Endothelial cell of umbilical vein (primary cell): ENCODE data around the gene F8. TPM values are rescaled to one million over a fixed set of nuclear protein-coding genes. Genes with fewer than 3 reads are reported as not detected.

Experiments
- BruUV-seq: library from RNA; stranded (reverse); fragments of 400-500 nt; replicated peaks from 2 replicates; lab custom pipeline; 2021; lab: Mats Ljungman, UMichigan
- CTCF ChIA-PET: fragments of 300-600, 350-600 bp; sonication (Branson Sonifier 250); formaldehyde crosslinking; loops from one replicate; lab custom pipeline; 2021; ENCODE audit warnings: antibody characterized with exemption, inconsistent platforms; lab: Charles Lee
- POLR2A ChIA-PET: fragments of 300-600, 350-600 bp; sonication (Branson Sonifier 250); formaldehyde crosslinking; loops from one replicate; lab custom pipeline; 2021; ENCODE audit warnings: antibody characterized with exemption, inconsistent platforms; lab: Charles Lee
- DNase-seq: peaks from one replicate; pipeline ENCODE4 v3.0.0-alpha.2; 2011; ENCODE audit warnings: low read depth, low spot score
- FAIRE-seq: peaks from 2 replicates; lab custom pipeline; 2011; peaks lifted over from hg19 to GRCh38; lab: Jason Lieb, UNC
- H2AFZ ChIP-seq: 2 replicates; pipeline ENCODE4 v1.6.0; 2012; ENCODE audit warnings: low read depth, low read length, control low read depth, inconsistent platforms
- H3K27ac ChIP-seq: 2 replicates; pipeline ENCODE4 v1.5.1; 2011; ENCODE audit warnings: low read depth, mild to moderate bottlenecking, control low read depth, low read length, moderate library complexity; ENCODE audit not compliant: insufficient read depth
- H3K27me3 ChIP-seq, 2 experiments: 2 replicates each; pipeline versions ENCODE4 v1.6.0 to v1.6.1; 2011; ENCODE audit warnings: low read length in 2 of 2, mixed read lengths in 1 of 2; ENCODE audit not compliant: control insufficient read depth in 2 of 2, insufficient read depth in 2 of 2
- H3K36me3 ChIP-seq, 2 experiments: 2 replicates in 1 of 2; 3 replicates in 1 of 2; pipeline ENCODE4 v1.5.1; 2011; ENCODE audit warnings: low read length in 2 of 2, mild to moderate bottlenecking in 1 of 2, moderate library complexity in 1 of 2; ENCODE audit not compliant: control insufficient read depth in 2 of 2, insufficient read depth in 2 of 2; ENCODE audit errors: extremely low read depth in 1 of 2
- H3K4me1 ChIP-seq: 3 replicates; pipeline ENCODE4 v1.5.1; 2011; ENCODE audit warnings: mild to moderate bottlenecking, low read length; ENCODE audit not compliant: control insufficient read depth, insufficient read depth; ENCODE audit errors: extremely low read depth
- H3K4me2 ChIP-seq: 2 replicates; pipeline ENCODE4 v1.6.1; 2011; ENCODE audit warnings: low read length, control low read depth, mixed read lengths; ENCODE audit not compliant: insufficient read depth
- H3K4me3 ChIP-seq, 3 experiments: fragments of 200-600 bp in 1 of 3; sonication (generic), shearing (Covaris generic) in 1 of 3; replicated peaks in 1 of 3; 2 replicates each; pipeline ENCODE4 v1.5.1; 2011 to 2016; ENCODE audit warnings: control low read depth in 3 of 3, low read length in 3 of 3, mild to moderate bottlenecking in 2 of 3, inconsistent platforms in 1 of 3, low read depth in 1 of 3, moderate library complexity in 1 of 3; ENCODE audit not compliant: insufficient read depth in 1 of 3
- H3K79me2 ChIP-seq: 2 replicates; pipeline ENCODE4 v1.6.0; 2012; ENCODE audit warnings: low read length, inconsistent platforms; ENCODE audit not compliant: control insufficient read depth, insufficient read depth
- H3K9ac ChIP-seq: replicated peaks from 2 replicates; pipeline ENCODE3; 2011; ENCODE audit warnings: low read length, control low read depth; ENCODE audit not compliant: insufficient read depth; ENCODE audit errors: extremely low read depth
- H3K9me1 ChIP-seq: replicated peaks from 3 replicates; pipeline ENCODE4 v1.6.0; 2011; ENCODE audit warnings: mild to moderate bottlenecking, low read length; ENCODE audit not compliant: control insufficient read depth, insufficient read depth; ENCODE audit errors: extremely low read depth
- H3K9me3 ChIP-seq: replicated peaks from 2 replicates; pipeline ENCODE4 v1.5.1; 2012; ENCODE audit warnings: low read length, inconsistent platforms; ENCODE audit not compliant: control insufficient read depth, insufficient read depth
- H4K20me1 ChIP-seq: replicated peaks from 2 replicates; pipeline ENCODE3; 2011; ENCODE audit warnings: mild to moderate bottlenecking, low read length; ENCODE audit not compliant: control insufficient read depth, insufficient read depth; ENCODE audit errors: extremely low read depth
- CTCF ChIP-seq, 2 donors: IDR thresholded peaks; 1 replicate in 1 of 2; 2 replicates in 1 of 2; pipeline ENCODE4 v1.5.1; 2011; ENCODE audit warnings: low read length in 2 of 2, mild to moderate bottlenecking in 2 of 2, moderate library complexity in 2 of 2, control low read depth in 1 of 2, inconsistent platforms in 1 of 2, low read depth in 1 of 2; ENCODE audit not compliant: insufficient read depth in 1 of 2; ENCODE audit errors: extremely low read depth in 1 of 2
- EZH2 ChIP-seq: IDR thresholded peaks from 2 replicates; pipeline ENCODE4 v1.6.1; 2012; ENCODE audit warnings: borderline replicate concordance, low read depth, mild to moderate bottlenecking, moderate library complexity, low read length, inconsistent platforms; ENCODE audit not compliant: severe bottlenecking
- FOS ChIP-seq: IDR thresholded peaks from 2 replicates; pipeline ENCODE4 v1.6.1; 2011; ENCODE audit warnings: mild to moderate bottlenecking, low read length, moderate library complexity, borderline replicate concordance; ENCODE audit not compliant: insufficient read depth
- GATA2 ChIP-seq: IDR thresholded peaks from 2 replicates; pipeline ENCODE4 v1.7.0; 2011; ENCODE audit warnings: low read depth, mild to moderate bottlenecking, moderate library complexity, mixed read lengths, low read length; ENCODE audit not compliant: insufficient read length, insufficient read depth
- JUN ChIP-seq: IDR thresholded peaks from 2 replicates; pipeline ENCODE4 v1.6.1; 2011; ENCODE audit warnings: borderline replicate concordance, low read depth; ENCODE audit not compliant: insufficient read length, insufficient read depth
- MAX ChIP-seq: IDR thresholded peaks from 2 replicates; pipeline ENCODE4 v1.6.1; 2011; ENCODE audit not compliant: insufficient read depth, insufficient read length
- MYC ChIP-seq: IDR thresholded peaks from one replicate; pipeline ENCODE4 v1.6.1; 2011; ENCODE audit warnings: mild to moderate bottlenecking, low read depth, low read length
- POLR2A ChIP-seq: IDR thresholded peaks from 2 replicates; pipeline ENCODE4 v1.6.1; 2012; ENCODE audit warnings: low read depth, mild to moderate bottlenecking, control low read depth, low read length
- POLR2AphosphoS5 ChIP-seq: IDR thresholded peaks from 2 replicates; pipeline ENCODE4 v1.6.1; 2012; ENCODE audit warnings: low read depth, mild to moderate bottlenecking, control low read depth, low read length, moderate library complexity; ENCODE audit not compliant: insufficient read depth
- dilution Hi-C: fragments of 300-500 bp; cut with MboI; formaldehyde crosslinking; loops from one replicate; pipeline ENCODE4 v1.15.0; 2019; ENCODE audit warnings: low sequenced_read_pairs; ENCODE audit not compliant: extremely low pct_ligation_motif_present
- intact Hi-C: fragments of 100-400 bp; cut with micrococcal nuclease; formaldehyde crosslinking; loops from one replicate; pipeline ENCODE4 v1.10.0; 2022
- polyA plus RNA-seq, 4 experiments: library from polyadenylated mRNA; depleted of rRNA in 3 of 4; stranded (reverse) in 3 of 4; unstranded in 1 of 4; fragments of >200 nt; gene quantifications; 2 replicates each; pipeline versions ENCODE4 v1.2.1 to v1.2.3, GENCODE V29; 2011 to 2012; ENCODE audit warnings: missing spikeins in 1 of 4
- total RNA-seq: library from RNA; stranded (reverse); gene quantifications from 2 replicates; pipeline ENCODE4 v1.2.3, GENCODE V29; 2021

The F8 gene
- total and polyA plus RNA-seq, 2 donors (not counting 3 experiments of a cell fraction or from before 2014, with no cell fraction given): 0.62 to 1.1 TPM

GRCh38 chrX:155027509-155028066, 5.1 kb upstream of the F8 start:
- TSS peak; percentile 62 for BruUV-seq
- TF ChIP-seq FOS (no peak), MAX (no peak), EZH2 (no peak), CTCF (IDR thresholded peaks at IDR 0.05; ENCODE audit: extremely low read depth in 1 of 2, insufficient read depth in 1 of 2, low read depth in 1 of 2, low read length in 2 of 2) (no peak), JUN (no peak), POLR2AphosphoS5 (no peak), MYC (no peak), POLR2A (no peak), GATA2 (no peak)
- no peaks in the 10 kb centered on the region for H3K36me3 ChIP-seq
- DNase-seq: peak; percentile 44
- H4K20me1 ChIP-seq: no peaks in the 10 kb centered on the region
- intact Hi-C loops: loop anchor here (2.0 to 5.0 kb wide), 2 partner anchors 47 to 190 kb away; partner anchors contain the start of gene VBP1
- ChIA-PET CTCF (interaction anchor here (1.4 to 1.5 kb wide), 2 partner anchors 21 to 189 kb away, joined by 5 to 8 read pairs; partner anchors contain the start of gene VBP1), POLR2A (no interaction called here)
- H2AFZ ChIP-seq: peak overlapping the region; percentile 57
- peak overlapping the region; percentile 61 to 96 (median 82) for H3K4me3 ChIP-seq
- no peaks in the 10 kb centered on the region for H3K27me3 ChIP-seq
- no peaks in the 10 kb centered on the region for H3K9me1 ChIP-seq
- H3K4me1 ChIP-seq: no peaks in the 10 kb centered on the region
- peak overlapping the region; percentile 96 for H3K27ac ChIP-seq
- no peaks in the 10 kb centered on the region for H3K9me3 ChIP-seq
- no peak for FAIRE-seq
- peak overlapping the region; percentile 95 for H3K9ac ChIP-seq
- dilution Hi-C loops: no loop called here
- H3K4me2 ChIP-seq: peak overlapping the region; percentile 91
- peaks cover 10% of the 10 kb centered on the region for H3K79me2 ChIP-seq
